Endothelial cell of umbilical vein (primary cell): ENCODE data around the gene SCRN1. TPM values are rescaled to one million over a fixed set of nuclear protein-coding genes. Genes with fewer than 3 reads are reported as not detected.
"Not testable (repeated sequence)": the region's sequence is repeated elsewhere in the genome, so short reads cannot be mapped to it uniquely, and the experiment has no call there.

Experiments used
- BruUV-seq: library from RNA; stranded (reverse); fragments of 400-500 nt; replicated peaks from 2 replicates; lab custom pipeline; 2021; lab: Mats Ljungman, UMichigan
- CTCF ChIA-PET: fragments of 300-600, 350-600 bp; sonication (Branson Sonifier 250); formaldehyde crosslinking; loops from one replicate; lab custom pipeline; 2021; ENCODE audit warnings: antibody characterized with exemption, inconsistent platforms; lab: Charles Lee
- POLR2A ChIA-PET: fragments of 300-600, 350-600 bp; sonication (Branson Sonifier 250); formaldehyde crosslinking; loops from one replicate; lab custom pipeline; 2021; ENCODE audit warnings: antibody characterized with exemption, inconsistent platforms; lab: Charles Lee
- DNase-seq: peaks from one replicate; pipeline ENCODE4 v3.0.0-alpha.2; 2011; ENCODE audit warnings: low read depth, low spot score
- FAIRE-seq: peaks from 2 replicates; lab custom pipeline; 2011; peaks lifted over from hg19 to GRCh38; lab: Jason Lieb, UNC
- H2AFZ ChIP-seq: 2 replicates; pipeline ENCODE4 v1.6.0; 2012; ENCODE audit warnings: low read depth, low read length, control low read depth, inconsistent platforms
- H3K27ac ChIP-seq: 2 replicates; pipeline ENCODE4 v1.5.1; 2011; ENCODE audit warnings: low read depth, mild to moderate bottlenecking, control low read depth, low read length, moderate library complexity; ENCODE audit not compliant: insufficient read depth
- H3K27me3 ChIP-seq, 2 experiments: 2 replicates each; pipeline versions ENCODE4 v1.6.0 to v1.6.1; 2011; ENCODE audit warnings: low read length in 2 of 2, mixed read lengths in 1 of 2; ENCODE audit not compliant: control insufficient read depth in 2 of 2, insufficient read depth in 2 of 2
- H3K36me3 ChIP-seq, 2 experiments: 2 replicates in 1 of 2; 3 replicates in 1 of 2; pipeline ENCODE4 v1.5.1; 2011; ENCODE audit warnings: low read length in 2 of 2, mild to moderate bottlenecking in 1 of 2, moderate library complexity in 1 of 2; ENCODE audit not compliant: control insufficient read depth in 2 of 2, insufficient read depth in 2 of 2; ENCODE audit errors: extremely low read depth in 1 of 2
- H3K4me1 ChIP-seq: 3 replicates; pipeline ENCODE4 v1.5.1; 2011; ENCODE audit warnings: mild to moderate bottlenecking, low read length; ENCODE audit not compliant: control insufficient read depth, insufficient read depth; ENCODE audit errors: extremely low read depth
- H3K4me2 ChIP-seq: 2 replicates; pipeline ENCODE4 v1.6.1; 2011; ENCODE audit warnings: low read length, control low read depth, mixed read lengths; ENCODE audit not compliant: insufficient read depth
- H3K4me3 ChIP-seq, 3 experiments: fragments of 200-600 bp in 1 of 3; sonication (generic), shearing (Covaris generic) in 1 of 3; replicated peaks in 1 of 3; 2 replicates each; pipeline ENCODE4 v1.5.1; 2011 to 2016; ENCODE audit warnings: control low read depth in 3 of 3, low read length in 3 of 3, mild to moderate bottlenecking in 2 of 3, inconsistent platforms in 1 of 3, low read depth in 1 of 3, moderate library complexity in 1 of 3; ENCODE audit not compliant: insufficient read depth in 1 of 3
- H3K79me2 ChIP-seq: 2 replicates; pipeline ENCODE4 v1.6.0; 2012; ENCODE audit warnings: low read length, inconsistent platforms; ENCODE audit not compliant: control insufficient read depth, insufficient read depth
- H3K9ac ChIP-seq: replicated peaks from 2 replicates; pipeline ENCODE3; 2011; ENCODE audit warnings: low read length, control low read depth; ENCODE audit not compliant: insufficient read depth; ENCODE audit errors: extremely low read depth
- H3K9me1 ChIP-seq: replicated peaks from 3 replicates; pipeline ENCODE4 v1.6.0; 2011; ENCODE audit warnings: mild to moderate bottlenecking, low read length; ENCODE audit not compliant: control insufficient read depth, insufficient read depth; ENCODE audit errors: extremely low read depth
- H3K9me3 ChIP-seq: replicated peaks from 2 replicates; pipeline ENCODE4 v1.5.1; 2012; ENCODE audit warnings: low read length, inconsistent platforms; ENCODE audit not compliant: control insufficient read depth, insufficient read depth
- H4K20me1 ChIP-seq: replicated peaks from 2 replicates; pipeline ENCODE3; 2011; ENCODE audit warnings: mild to moderate bottlenecking, low read length; ENCODE audit not compliant: control insufficient read depth, insufficient read depth; ENCODE audit errors: extremely low read depth
- CTCF ChIP-seq, 2 donors: IDR thresholded peaks; 1 replicate in 1 of 2; 2 replicates in 1 of 2; pipeline ENCODE4 v1.5.1; 2011; ENCODE audit warnings: low read length in 2 of 2, mild to moderate bottlenecking in 2 of 2, moderate library complexity in 2 of 2, control low read depth in 1 of 2, inconsistent platforms in 1 of 2, low read depth in 1 of 2; ENCODE audit not compliant: insufficient read depth in 1 of 2; ENCODE audit errors: extremely low read depth in 1 of 2
- EZH2 ChIP-seq: IDR thresholded peaks from 2 replicates; pipeline ENCODE4 v1.6.1; 2012; ENCODE audit warnings: borderline replicate concordance, low read depth, mild to moderate bottlenecking, moderate library complexity, low read length, inconsistent platforms; ENCODE audit not compliant: severe bottlenecking
- FOS ChIP-seq: IDR thresholded peaks from 2 replicates; pipeline ENCODE4 v1.6.1; 2011; ENCODE audit warnings: mild to moderate bottlenecking, low read length, moderate library complexity, borderline replicate concordance; ENCODE audit not compliant: insufficient read depth
- GATA2 ChIP-seq: IDR thresholded peaks from 2 replicates; pipeline ENCODE4 v1.7.0; 2011; ENCODE audit warnings: low read depth, mild to moderate bottlenecking, moderate library complexity, mixed read lengths, low read length; ENCODE audit not compliant: insufficient read length, insufficient read depth
- JUN ChIP-seq: IDR thresholded peaks from 2 replicates; pipeline ENCODE4 v1.6.1; 2011; ENCODE audit warnings: borderline replicate concordance, low read depth; ENCODE audit not compliant: insufficient read length, insufficient read depth
- MAX ChIP-seq: IDR thresholded peaks from 2 replicates; pipeline ENCODE4 v1.6.1; 2011; ENCODE audit not compliant: insufficient read depth, insufficient read length
- MYC ChIP-seq: IDR thresholded peaks from one replicate; pipeline ENCODE4 v1.6.1; 2011; ENCODE audit warnings: mild to moderate bottlenecking, low read depth, low read length
- POLR2A ChIP-seq: IDR thresholded peaks from 2 replicates; pipeline ENCODE4 v1.6.1; 2012; ENCODE audit warnings: low read depth, mild to moderate bottlenecking, control low read depth, low read length
- dilution Hi-C: fragments of 300-500 bp; cut with MboI; formaldehyde crosslinking; loops from one replicate; pipeline ENCODE4 v1.15.0; 2019; ENCODE audit warnings: low sequenced_read_pairs; ENCODE audit not compliant: extremely low pct_ligation_motif_present
- intact Hi-C: fragments of 100-400 bp; cut with micrococcal nuclease; formaldehyde crosslinking; loops from one replicate; pipeline ENCODE4 v1.10.0; 2022
- polyA plus RNA-seq, 4 experiments: library from polyadenylated mRNA; depleted of rRNA in 3 of 4; stranded (reverse) in 3 of 4; unstranded in 1 of 4; fragments of >200 nt; gene quantifications; 2 replicates each; pipeline versions ENCODE4 v1.2.1 to v1.2.3, GENCODE V29; 2011 to 2012; ENCODE audit warnings: missing spikeins in 1 of 4
- total RNA-seq: library from RNA; stranded (reverse); gene quantifications from 2 replicates; pipeline ENCODE4 v1.2.3, GENCODE V29; 2021

Gene SCRN1
- total and polyA plus RNA-seq, 2 donors (not counting 3 experiments of a cell fraction or from before 2014, with no cell fraction given): 57.0 to 127 TPM

DNA sequence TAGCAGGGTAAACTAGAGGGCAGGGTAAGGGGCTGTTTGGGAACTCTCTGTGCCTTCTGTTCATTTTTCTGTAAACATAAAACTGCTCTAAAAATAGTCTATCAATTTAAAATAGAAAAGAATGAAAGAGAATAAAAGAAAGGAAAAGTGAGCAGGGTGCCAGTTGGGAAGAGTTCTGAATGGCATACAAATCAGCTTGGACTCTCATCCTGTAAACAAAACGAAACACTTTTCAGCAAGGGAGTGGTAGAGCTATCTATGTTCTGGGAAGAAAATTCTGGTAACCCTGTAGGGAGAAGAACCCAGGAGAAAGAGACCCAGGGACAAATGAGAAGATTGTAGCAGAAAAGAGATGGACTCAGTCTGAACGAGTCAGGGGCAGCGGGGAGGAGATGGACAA, 24.6 kb downstream of the SCRN1 start:
- Histone ChIP-seq H4K20me1 (no peaks in the 10 kb centered on the region), H3K27ac (no peak overlapping the region), H3K4me2 (no peak overlapping the region), H3K79me2 (peaks cover 20% of the 10 kb centered on the region), H3K4me3 (no peak overlapping the region), H3K9me1 (no peaks in the 10 kb centered on the region), H3K36me3 (peaks cover 4 to 11% of the 10 kb centered on the region in 2 experiments), H3K4me1 (no peaks in the 10 kb centered on the region), H2AFZ (no peak overlapping the region), H3K9me3 (no peaks in the 10 kb centered on the region), H3K9ac (no peak overlapping the region), H3K27me3 (no peaks in the 10 kb centered on the region)
- intact Hi-C loops (no loop called here), dilution Hi-C loops (no loop called here)
- BruUV-seq: no TSS peak
- ChIA-PET CTCF (interaction anchor here (1.2 to 1.6 kb wide), 2 partner anchors 10 to 43 kb away, joined by 3 to 4 read pairs; no protein-coding TSS in a partner anchor), POLR2A (no interaction called here)
- TF ChIP-seq MAX (no peak), POLR2A (no peak), EZH2 (no peak), GATA2 (no peak)
- DNase-seq: no peak
- FAIRE-seq: no peak

DNA sequence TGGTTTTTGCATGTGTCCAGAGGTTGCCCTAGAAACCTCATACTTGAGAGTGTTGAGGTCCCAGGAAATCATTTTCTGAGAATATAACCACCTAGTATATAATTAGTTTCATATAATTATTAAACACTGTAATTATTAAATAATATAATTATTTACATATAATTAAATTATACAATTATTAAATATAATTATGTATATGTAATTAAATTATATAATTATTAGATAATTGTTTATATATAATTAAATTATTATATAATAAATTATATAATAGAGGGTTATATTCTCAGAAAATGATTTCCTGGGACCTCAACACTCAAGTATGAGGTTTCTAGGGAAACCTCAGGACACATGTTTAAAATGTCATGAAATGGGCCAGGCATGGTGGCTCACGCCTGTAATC, 27.6 kb downstream of the SCRN1 start:
- DNase-seq (no peak), FAIRE-seq (no peak)
- CTCF ChIA-PET: interaction anchor here (2.1 kb wide), 1 partner anchor 100 kb away, joined by 6 read pairs; no protein-coding TSS in a partner anchor
- no peaks in the 10 kb centered on the region for H3K9me1 ChIP-seq
- H3K27me3 ChIP-seq: no peaks in the 10 kb centered on the region
- H3K4me2 ChIP-seq: no peak overlapping the region
- H3K36me3 ChIP-seq: peaks cover 0 to 2% of the 10 kb centered on the region in 2 experiments
- no peak overlapping the region for H3K9ac ChIP-seq
- no peaks in the 10 kb centered on the region for H4K20me1 ChIP-seq
- no peaks in the 10 kb centered on the region for H3K79me2 ChIP-seq
- intact Hi-C loops: no loop called here
- H3K4me3 ChIP-seq: no peak overlapping the region
- no peak overlapping the region for H2AFZ ChIP-seq
- BruUV-seq: no TSS peak
- TF ChIP-seq MYC (no peak), MAX (no peak), CTCF (IDR thresholded peaks at IDR 0.05; ENCODE audit: extremely low read depth in 1 of 2, insufficient read depth in 1 of 2, low read depth in 1 of 2, low read length in 2 of 2) (no peak), JUN (no peak), FOS (no peak)
- POLR2A ChIA-PET: no interaction called here
- H3K4me1 ChIP-seq: no peaks in the 10 kb centered on the region
- dilution Hi-C loops: no loop called here
- no peak overlapping the region for H3K27ac ChIP-seq
- H3K9me3 ChIP-seq: no peaks in the 10 kb centered on the region

DNA sequence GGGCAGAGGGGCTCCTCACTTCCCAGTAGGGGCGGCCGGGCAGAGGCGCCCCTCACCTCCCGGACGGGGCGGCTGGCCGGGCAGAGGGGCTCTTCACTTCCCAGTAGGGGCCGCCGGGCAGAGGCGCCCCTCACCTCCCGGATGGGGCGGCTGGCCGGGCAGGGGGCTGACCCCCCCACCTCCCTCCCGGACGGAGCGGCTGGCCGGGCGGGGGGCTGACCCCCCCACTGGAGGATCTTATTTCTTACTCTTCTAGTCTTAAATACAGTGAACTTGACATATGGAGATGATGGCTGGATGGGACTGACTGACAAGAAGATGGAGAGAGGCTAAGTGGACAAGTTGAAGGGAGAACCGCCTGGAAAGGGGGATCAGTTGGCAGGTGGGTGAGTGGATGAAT, 28.0 kb downstream of the SCRN1 start:
- H3K9me1 ChIP-seq, FAIRE-seq, H4K20me1 ChIP-seq, H3K4me1 ChIP-seq, H2AFZ ChIP-seq, dilution Hi-C loops, H3K27me3 ChIP-seq, POLR2A ChIA-PET, H3K36me3 ChIP-seq, H3K4me3 ChIP-seq, H3K4me2 ChIP-seq, intact Hi-C loops, H3K9ac ChIP-seq, DNase-seq, H3K79me2 ChIP-seq, H3K27ac ChIP-seq, BruUV-seq, H3K9me3 ChIP-seq: not testable (repeated sequence)
- CTCF ChIA-PET: interaction anchor here (2.1 kb wide), 1 partner anchor 100 kb away, joined by 6 read pairs; no protein-coding TSS in a partner anchor
